ENCODE data around the gene ABCB6. TPM values are rescaled to one million over a fixed set of nuclear protein-coding genes. Genes with fewer than 3 reads are reported as not detected.
"Not testable (repeated sequence)": the region's sequence is repeated elsewhere in the genome, so short reads cannot be mapped to it uniquely, and the experiment has no call there.

Gene ABCB6
- total RNA-seq, 1 experiment from 2014 or later: 21.1 TPM

DNA sequence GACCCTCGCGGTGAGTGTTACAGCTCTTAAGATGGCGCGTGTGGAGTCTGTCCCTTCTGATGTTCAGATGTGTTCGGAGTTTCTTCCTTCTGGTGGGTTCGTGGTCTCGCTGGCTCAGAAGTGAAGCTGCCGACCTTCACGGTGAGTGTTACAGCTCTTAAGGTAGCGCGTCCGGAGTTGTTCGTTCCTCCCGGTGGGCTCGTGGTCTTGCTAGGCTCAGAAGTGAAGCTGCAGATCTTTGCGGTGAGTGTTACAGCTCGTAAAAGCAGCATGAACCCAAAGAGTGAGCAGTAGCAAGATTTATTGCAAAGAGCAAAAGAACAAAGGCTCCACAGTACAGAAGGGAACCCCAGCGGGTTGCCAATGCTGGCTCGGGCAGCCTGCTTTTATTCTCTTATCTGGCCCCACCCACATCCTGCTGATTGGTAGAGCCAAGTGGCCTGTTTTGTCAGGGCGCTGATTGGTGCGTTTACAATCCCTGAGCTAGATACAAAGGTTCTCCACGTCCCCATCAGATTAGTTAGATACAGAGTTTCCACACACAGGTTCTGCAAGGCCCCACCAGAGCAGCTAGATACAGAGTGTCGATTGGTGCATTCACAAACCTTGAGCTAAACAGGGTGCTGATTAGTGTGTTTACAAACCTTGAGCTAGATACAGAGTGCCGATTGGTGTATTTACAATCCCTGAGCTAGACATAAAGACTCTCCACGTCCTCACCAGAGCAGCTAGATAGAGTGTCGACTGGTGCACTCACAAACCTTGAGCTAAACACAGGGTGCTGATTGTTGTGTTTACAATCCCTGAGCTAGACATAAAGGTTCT is 18.0 kb downstream of the ABCB6 start:
- H3K9me2 ChIP-seq (replicated peaks; ENCODE audit: low read length); H3K4me2 ChIP-seq (ENCODE audit: low read length); DNase-seq; H3K9me3 ChIP-seq (ENCODE audit: low read length); CTCF ChIA-PET; H3K79me2 ChIP-seq (ENCODE audit: low read length); H3K4me1 ChIP-seq (ENCODE audit: insufficient read depth, low read length); H3K27me3 ChIP-seq (ENCODE audit: low read length); H4K20me1 ChIP-seq (ENCODE audit: low read length); H3K4me3 ChIP-seq (ENCODE audit: low read length); intact Hi-C loops (cut with micrococcal nuclease); H3K9ac ChIP-seq (ENCODE audit: low read length); H3K36me3 ChIP-seq (ENCODE audit: low read depth, low read length); ATAC-seq; H3K27ac ChIP-seq (ENCODE audit: low read length); H2AFZ ChIP-seq (ENCODE audit: low read length); H3F3A ChIP-seq (ENCODE audit: low read length, unreplicated experiment): not testable (repeated sequence)
- POLR2A ChIA-PET (ENCODE audit: unreplicated experiment): interaction anchor here (0.6 kb wide), 1 partner anchor 44 kb away, joined by 5 read pairs; no protein-coding TSS in a partner anchor
- TSS peak; percentile 94 for BruUV-seq (replicated peaks)

DNA sequence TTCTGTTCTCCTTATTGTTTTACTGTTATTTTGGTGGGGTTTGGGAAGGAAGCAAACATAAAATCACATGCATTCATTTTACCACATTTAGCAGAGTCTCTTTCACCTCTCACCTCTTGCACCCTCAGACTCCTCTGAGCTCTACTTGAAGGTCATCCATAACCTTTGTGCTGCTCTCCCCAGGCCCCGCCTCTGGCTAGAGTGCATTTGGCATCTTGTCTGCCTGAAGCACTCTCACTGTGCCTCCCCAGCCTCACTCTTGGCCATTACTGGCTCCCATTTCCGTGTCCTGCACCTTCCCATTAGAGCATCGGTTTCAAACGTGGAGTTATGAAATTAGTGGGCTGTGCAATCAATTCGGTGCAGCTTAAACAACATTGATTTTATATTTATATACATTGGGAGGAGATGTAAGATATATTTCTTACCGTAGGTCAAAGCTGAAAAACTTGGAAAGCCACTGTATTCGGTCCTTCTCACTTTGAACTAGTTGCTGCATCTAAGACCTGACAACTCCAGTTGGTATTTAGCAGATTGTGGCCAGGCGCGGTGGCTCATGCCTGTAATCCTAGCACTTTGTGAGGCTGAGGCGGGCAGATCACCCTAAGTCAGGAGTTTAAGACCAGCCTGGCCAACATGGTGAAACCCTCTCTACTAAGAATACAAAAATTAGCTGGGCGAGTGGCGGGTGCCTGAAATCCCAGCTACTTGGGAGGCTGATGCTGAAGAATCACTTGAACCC is 19.1 kb downstream of the ABCB6 start:
- BruUV-seq (replicated peaks): no TSS peak
- CTCF ChIA-PET: no interaction called here
- no peak overlapping the region for H3K4me2 ChIP-seq (ENCODE audit: low read length)

DNA sequence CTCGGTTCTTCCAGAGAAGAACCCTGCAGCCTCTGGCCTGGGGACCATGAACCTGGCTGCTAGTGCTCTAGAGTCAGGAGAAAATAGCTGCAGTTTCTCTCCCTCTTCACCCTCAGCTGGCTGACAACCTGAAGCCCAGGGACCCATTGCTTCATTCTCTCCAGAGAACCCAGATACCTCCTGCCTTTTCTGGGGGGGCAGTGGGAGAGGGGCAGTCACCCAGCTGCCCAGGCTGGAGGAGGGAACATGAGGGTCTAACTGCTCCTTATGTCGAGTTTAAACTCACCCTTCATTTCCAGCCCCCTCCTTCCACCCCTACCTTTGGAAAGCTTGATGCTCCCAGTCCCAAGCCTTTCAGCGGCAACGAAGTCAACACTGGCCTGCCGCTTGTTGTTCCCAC is 19.8 kb downstream of the ABCB6 start:
- H3K9me3 ChIP-seq (ENCODE audit: low read length): no peaks in the 10 kb centered on the region
- no peak overlapping the region for H3K9ac ChIP-seq (ENCODE audit: low read length)
- no peak overlapping the region for H3K27ac ChIP-seq (ENCODE audit: low read length)
- H3F3A ChIP-seq (ENCODE audit: low read length, unreplicated experiment): no peaks in the 10 kb centered on the region
- H3K4me2 ChIP-seq (ENCODE audit: low read length): no peak overlapping the region
- intact Hi-C loops (cut with micrococcal nuclease): no loop called here
- DNase-seq (peak; percentile 0), ATAC-seq (no peak)
- H2AFZ ChIP-seq (ENCODE audit: low read length): no peak overlapping the region
- no TSS peak for BruUV-seq (replicated peaks)
- H4K20me1 ChIP-seq (ENCODE audit: low read length): no peaks in the 10 kb centered on the region
- no peaks in the 10 kb centered on the region for H3K36me3 ChIP-seq (ENCODE audit: low read depth, low read length)
- no peaks in the 10 kb centered on the region for H3K79me2 ChIP-seq (ENCODE audit: low read length)
- H3K27me3 ChIP-seq (ENCODE audit: low read length): no peaks in the 10 kb centered on the region
- ChIA-PET CTCF (no interaction called here), POLR2A (ENCODE audit: unreplicated experiment) (no interaction called here)
- no peak for TF ChIP-seq EZH2phosphoT487 (IDR thresholded peaks at IDR 0.05; ENCODE audit: borderline replicate concordance, low read length)
- TF ChIP-seq EZH2 (IDR thresholded peaks at IDR 0.05; ENCODE audit: low read length, unreplicated experiment): no peak
- TF ChIP-seq, protein P1, sequence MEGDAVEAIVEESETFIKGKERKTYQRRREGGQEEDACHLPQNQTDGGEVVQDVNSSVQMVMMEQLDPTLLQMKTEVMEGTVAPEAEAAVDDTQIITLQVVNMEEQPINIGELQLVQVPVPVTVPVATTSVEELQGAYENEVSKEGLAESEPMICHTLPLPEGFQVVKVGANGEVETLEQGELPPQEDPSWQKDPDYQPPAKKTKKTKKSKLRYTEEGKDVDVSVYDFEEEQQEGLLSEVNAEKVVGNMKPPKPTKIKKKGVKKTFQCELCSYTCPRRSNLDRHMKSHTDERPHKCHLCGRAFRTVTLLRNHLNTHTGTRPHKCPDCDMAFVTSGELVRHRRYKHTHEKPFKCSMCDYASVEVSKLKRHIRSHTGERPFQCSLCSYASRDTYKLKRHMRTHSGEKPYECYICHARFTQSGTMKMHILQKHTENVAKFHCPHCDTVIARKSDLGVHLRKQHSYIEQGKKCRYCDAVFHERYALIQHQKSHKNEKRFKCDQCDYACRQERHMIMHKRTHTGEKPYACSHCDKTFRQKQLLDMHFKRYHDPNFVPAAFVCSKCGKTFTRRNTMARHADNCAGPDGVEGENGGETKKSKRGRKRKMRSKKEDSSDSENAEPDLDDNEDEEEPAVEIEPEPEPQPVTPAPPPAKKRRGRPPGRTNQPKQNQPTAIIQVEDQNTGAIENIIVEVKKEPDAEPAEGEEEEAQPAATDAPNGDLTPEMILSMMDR (conservative IDR thresholded peaks at IDR 0.05; ENCODE audit: low read depth, low read length): no peak
- no peak overlapping the region for H3K4me3 ChIP-seq (ENCODE audit: low read length)
- no peaks in the 10 kb centered on the region for H3K4me1 ChIP-seq (ENCODE audit: insufficient read depth, low read length)
- no peaks in the 10 kb centered on the region for H3K9me2 ChIP-seq (replicated peaks; ENCODE audit: low read length)

More for the DNA sequence above, 19.1 kb downstream of the ABCB6 start:
- ATAC-seq (no peak), DNase-seq (peak; percentile 0)
- POLR2A ChIA-PET (ENCODE audit: unreplicated experiment): no interaction called here
- no peaks in the 10 kb centered on the region for H3K79me2 ChIP-seq (ENCODE audit: low read length)
- H3K4me1 ChIP-seq (ENCODE audit: insufficient read depth, low read length): no peaks in the 10 kb centered on the region
- H3K9me3 ChIP-seq (ENCODE audit: low read length): no peaks in the 10 kb centered on the region
- no peak overlapping the region for H2AFZ ChIP-seq (ENCODE audit: low read length)
- H3K36me3 ChIP-seq (ENCODE audit: low read depth, low read length): no peaks in the 10 kb centered on the region
- no peaks in the 10 kb centered on the region for H3F3A ChIP-seq (ENCODE audit: low read length, unreplicated experiment)
- H3K9me2 ChIP-seq (replicated peaks; ENCODE audit: low read length): no peaks in the 10 kb centered on the region
- H3K9ac ChIP-seq (ENCODE audit: low read length): no peak overlapping the region
- H3K27me3 ChIP-seq (ENCODE audit: low read length): no peaks in the 10 kb centered on the region
- no peak overlapping the region for H3K27ac ChIP-seq (ENCODE audit: low read length)
- H4K20me1 ChIP-seq (ENCODE audit: low read length): no peaks in the 10 kb centered on the region
- H3K4me3 ChIP-seq (ENCODE audit: low read length): no peak overlapping the region
- TF ChIP-seq EZH2phosphoT487 (IDR thresholded peaks at IDR 0.05; ENCODE audit: borderline replicate concordance, low read length) (no peak), EZH2 (IDR thresholded peaks at IDR 0.05; ENCODE audit: low read length, unreplicated experiment) (no peak)
- TF ChIP-seq, protein P1 (conservative IDR thresholded peaks at IDR 0.05; ENCODE audit: low read depth, low read length): no peak
- intact Hi-C loops (cut with micrococcal nuclease): no loop called here
